Stimulated activated CD8-positive, alpha-beta memory T cell treated with anti-CD3 and anti-CD28 coated beads, Interleukin-2, amount 100 ng/mL, for 1 hour (primary cell): ENCODE measurements around the gene ARSA.

Experiments used
- DNase-seq, 2 donors: peaks; one replicate each; pipeline ENCODE4 v3.0.0-alpha.2; 2020; ENCODE audit warnings: low read depth in 2 of 2

Gene ARSA

GRCh38 chr22:50604256-50605001, 23.5 kb downstream of the ARSA start:
- no peak for DNase-seq

DNA sequence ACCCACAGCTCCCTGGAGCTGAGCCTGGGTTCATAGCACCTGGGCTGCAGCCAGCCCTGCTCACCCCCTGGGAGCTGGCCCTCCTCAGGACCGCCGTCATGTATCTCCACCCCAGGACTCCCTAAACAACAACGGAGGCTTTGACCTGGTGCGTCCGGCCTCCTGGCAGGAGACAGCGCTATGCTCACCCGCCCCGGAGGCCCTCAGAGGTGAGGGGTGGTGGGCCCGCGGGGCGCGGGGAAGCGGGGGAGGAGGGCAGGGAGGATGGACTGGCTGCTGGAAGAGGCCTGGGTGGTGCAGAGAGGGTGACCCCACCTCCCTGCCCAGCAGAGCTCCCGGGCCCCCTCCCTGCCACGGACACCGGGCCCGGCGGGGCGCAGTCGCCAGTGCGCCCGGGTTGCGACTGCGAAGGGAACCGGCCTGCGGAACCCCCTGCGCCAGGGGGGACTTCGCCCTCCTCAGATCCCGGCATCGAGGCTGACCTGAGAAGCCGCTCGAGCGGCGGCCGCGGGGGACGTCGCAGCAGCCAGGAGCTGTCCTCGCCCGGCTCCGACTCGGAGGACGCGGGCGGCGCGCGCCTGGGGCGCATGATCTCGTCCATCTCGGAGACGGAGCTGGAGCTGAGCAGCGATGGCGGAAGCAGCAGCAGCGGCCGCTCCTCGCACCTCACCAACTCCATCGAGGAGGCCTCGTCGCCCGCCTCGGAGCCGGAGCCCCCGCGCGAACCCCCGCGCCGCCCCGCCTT, 24.3 kb downstream of the ARSA start:
- DNase-seq: no peak

- no peak for DNase-seq
Observed at GRCh38 chr22:50602338-50602700, 25.6 kb downstream of the ARSA start.

DNA sequence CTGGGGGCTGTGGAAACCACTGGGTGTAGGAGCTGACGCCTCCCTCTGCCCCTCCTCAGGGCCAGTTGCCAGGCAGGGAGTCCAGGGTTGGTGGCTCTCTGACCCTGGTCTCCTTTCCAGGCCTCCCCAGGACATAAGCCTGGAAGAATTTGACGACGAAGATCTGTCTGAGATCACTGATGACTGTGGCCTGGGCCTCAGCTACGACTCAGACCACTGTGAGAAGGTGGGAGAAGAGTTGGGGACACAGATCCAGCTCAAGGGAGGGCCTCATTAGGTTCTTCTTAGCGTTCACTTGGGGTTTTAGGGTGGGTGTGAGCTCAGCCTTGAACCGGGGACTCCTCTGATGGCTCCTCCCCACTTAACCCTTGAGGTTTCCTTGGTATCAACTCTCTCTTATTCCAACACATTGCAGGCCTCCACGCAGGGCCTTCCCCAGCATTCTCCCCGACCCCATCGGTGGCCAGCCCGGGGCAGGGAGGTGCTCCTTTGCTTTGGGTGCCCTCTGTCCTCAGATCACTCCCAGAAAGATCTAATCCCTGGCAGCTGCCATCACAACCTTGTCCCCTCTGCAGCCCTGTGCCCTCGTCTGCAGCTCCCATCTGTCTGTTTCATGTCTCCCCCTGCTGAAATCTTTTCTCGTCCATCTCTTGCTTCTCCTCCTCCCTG, 26.1 kb downstream of the ARSA start:
- no peak for DNase-seq

DNA sequence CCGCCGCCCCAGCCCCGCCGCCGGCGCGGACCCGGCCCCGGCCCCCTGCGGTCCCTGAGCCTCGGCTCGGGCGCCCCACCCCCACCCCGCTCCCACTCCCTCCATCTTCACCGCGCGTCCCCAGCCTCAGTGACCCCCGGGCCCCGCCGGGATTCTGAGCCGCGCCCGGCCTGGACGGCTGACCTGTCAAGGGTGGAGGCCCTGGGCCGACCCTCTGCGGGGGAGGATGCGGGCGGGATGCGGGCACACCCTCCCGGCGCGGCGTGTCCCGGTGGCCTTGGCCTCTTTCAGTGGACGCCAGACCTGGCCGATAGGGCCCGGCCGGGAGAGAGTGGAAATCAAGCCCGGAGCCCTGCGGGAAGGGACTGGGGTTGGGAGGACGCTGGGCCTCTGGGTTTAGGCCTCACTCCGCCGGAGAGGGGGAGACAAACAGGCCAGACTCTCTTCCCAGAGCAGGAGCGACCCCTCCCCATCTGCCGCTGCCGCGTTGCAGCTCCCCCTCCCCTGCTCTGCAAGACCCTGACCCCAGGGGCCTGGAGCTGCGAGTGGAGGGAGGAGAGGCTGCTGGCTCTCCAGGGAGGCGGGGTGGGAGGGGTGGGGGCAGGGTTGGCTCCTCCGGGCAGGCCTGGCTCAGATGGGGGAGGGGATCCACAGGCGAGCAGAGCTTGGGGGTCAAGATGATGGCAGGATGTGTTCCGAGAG, 26.8 kb downstream of the ARSA start:
- DNase-seq: no peak

GRCh38 chr22:50600538-50600937, 27.4 kb downstream of the ARSA start, which contains the start of gene MAPK8IP2:
Gene MAPK8IP2 (plus strand): TSS chr22:50600793. CDS start chr22:50600819, 26 bp downstream.
- DNase-seq: no peak

GRCh38 chr22:50599816-50600455, 28.0 kb downstream of the ARSA start:
- DNase-seq: peak in 1 of 2 donors; percentile 27

GRCh38 chr22:50597097-50597496, 30.9 kb downstream of the ARSA start:
- DNase-seq: no peak

DNA sequence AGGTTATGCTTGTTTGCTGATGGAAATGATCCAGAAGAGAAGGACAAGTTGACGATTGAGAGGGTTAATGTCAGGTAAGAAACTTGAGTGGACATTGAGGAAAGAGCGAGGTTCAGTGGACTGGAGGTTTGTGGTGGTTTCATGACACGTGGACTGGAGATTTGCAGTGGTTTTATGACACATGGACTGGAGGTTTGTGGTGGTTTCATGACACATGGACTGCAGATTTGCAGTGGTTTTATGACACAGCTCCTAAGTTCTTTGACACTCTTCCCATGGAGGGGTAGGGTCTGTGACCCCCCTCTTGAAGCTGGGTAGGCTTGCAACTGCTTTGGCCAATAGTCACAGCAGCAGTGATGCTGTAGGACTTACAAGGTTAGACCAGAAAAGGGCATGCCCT, 32.8 kb downstream of the ARSA start:
- no peak for DNase-seq

- no peak for DNase-seq
Observed at GRCh38 chr22:50587407-50587806, 40.5 kb downstream of the ARSA start.

GRCh38 chr22:50586416-50586815, 41.5 kb downstream of the ARSA start:
- no peak for DNase-seq

- no peak for DNase-seq
Observed at GRCh38 chr22:50585781-50586180, 42.2 kb downstream of the ARSA start.

- DNase-seq: no peak
Observed at GRCh38 chr22:50585238-50585637, 42.7 kb downstream of the ARSA start.

GRCh38 chr22:50584106-50585096, 43.6 kb downstream of the ARSA start:
- no peak for DNase-seq

- no peak for DNase-seq
Observed at GRCh38 chr22:50583294-50583861, 44.6 kb downstream of the ARSA start.

- peak; percentile 93 to 98 for DNase-seq
Observed at GRCh38 chr22:50582493-50583293, 45.3 kb downstream of the ARSA start, which contains the start of gene CHKB. Gene CHKB (minus strand): TSS chr22:50582849. CDS start chr22:50582781, 68 bp downstream.

- no peak for DNase-seq
Observed at GRCh38 chr22:50581950-50582492, 45.9 kb downstream of the ARSA start.

GRCh38 chr22:50581031-50581949, 46.7 kb downstream of the ARSA start:
- DNase-seq: no peak
